Colonic mucosa (tissue), 4 donors: Measurements from ENCODE around the gene TRIM46. TPM values are rescaled to one million over a fixed set of nuclear protein-coding genes. Genes with fewer than 3 reads are reported as not detected.
A peak's percentile ranks its signal among the peaks of the same experiment; 100 is the strongest.

Experiments
- DNase-seq: peaks from one replicate; pipeline ENCODE4 v3.0.0-alpha.2; 2020
- H3K27ac ChIP-seq: fragments of 200-600 bp; one replicate; pipeline ENCODE4 v1.8.0; 2021
- H3K27me3 ChIP-seq: fragments of 200-600 bp; one replicate; pipeline ENCODE4 v1.8.0; 2021
- H3K36me3 ChIP-seq: fragments of 200-600 bp; one replicate; pipeline ENCODE4 v1.8.0; 2021
- H3K4me1 ChIP-seq: fragments of 200-600 bp; one replicate; pipeline ENCODE4 v1.8.0; 2021; ENCODE audit warnings: mild to moderate bottlenecking
- H3K4me3 ChIP-seq: fragments of 200-600 bp; one replicate; pipeline ENCODE4 v1.8.0; 2021
- H3K9ac ChIP-seq, 2 donors: one replicate each; pipeline ENCODE4 v1.7.0; 2013; ENCODE audit warnings: control low read depth in 2 of 2, low read depth in 2 of 2, low read length in 2 of 2
- H3K9me3 ChIP-seq: fragments of 200-600 bp; one replicate; pipeline ENCODE4 v1.8.0; 2021
- CTCF ChIP-seq: fragments of 200-600 bp; IDR thresholded peaks from one replicate; pipeline ENCODE4 v1.8.0; 2022; ENCODE audit warnings: antibody characterized with exemption, mild to moderate bottlenecking
- intact Hi-C: fragments of 100-400 bp; cut with DNase I; formaldehyde crosslinking; loops from one replicate; pipeline ENCODE4 v1.14.1; 2022
- total RNA-seq, 2 donors: library from RNA; stranded (reverse); fragmentation: NEBNext Ultra II Directional in 1 of 2; extraction: Animal tissue kit (Norgen Biotek cat#: 25700) in 1 of 2; gene quantifications; one replicate each; pipeline ENCODE4 v1.2.1, GENCODE V29; 2021
- donor health status: healthy.
- donor health status: DM: no; HTN: no; CAD: no.
- donor health status: DM: no; HTN: no; CAD: no.

The TRIM46 gene
- total RNA-seq, 2 donors from 2014 or later: 0.10 to 0.19 TPM

- Histone ChIP-seq H3K27ac (no peak overlapping the region), H3K4me3 (no peak overlapping the region), H3K36me3 (no peaks in the 10 kb centered on the region), H3K9ac (no peak overlapping the region), H3K27me3 (no peaks in the 10 kb centered on the region), H3K9me3 (no peaks in the 10 kb centered on the region), H3K4me1 (peaks cover 8% of the 10 kb centered on the region)
- no peak for DNase-seq
- no peak for TF ChIP-seq CTCF
- intact Hi-C loops: no loop called here
These were observed 10.1 kb downstream of the TRIM46 start for GRCh38 chr1:155183775-155184221.

GRCh38 chr1:155184351-155184811 is 10.7 kb downstream of the TRIM46 start:
- intact Hi-C loops: no loop called here
- Histone ChIP-seq H3K9ac (peak overlapping the region in 1 of 2 donors; percentile 77), H3K4me3 (no peak overlapping the region), H3K27ac (peak overlapping the region; percentile 55), H3K9me3 (no peaks in the 10 kb centered on the region), H3K27me3 (no peaks in the 10 kb centered on the region), H3K4me1 (peaks cover 8% of the 10 kb centered on the region), H3K36me3 (no peaks in the 10 kb centered on the region)
- no peak for TF ChIP-seq CTCF
- DNase-seq: no peak

- DNase-seq: peak; percentile 71
- intact Hi-C loops: no loop called here
- H3K36me3 ChIP-seq: no peaks in the 10 kb centered on the region
- H3K27me3 ChIP-seq: no peaks in the 10 kb centered on the region
- TF ChIP-seq CTCF: no peak
- H3K4me1 ChIP-seq: peaks cover 8% of the 10 kb centered on the region
- H3K9me3 ChIP-seq: no peaks in the 10 kb centered on the region
- peak overlapping the region; percentile 20 to 77 for H3K9ac ChIP-seq
- no peak overlapping the region for H3K4me3 ChIP-seq
- H3K27ac ChIP-seq: peak overlapping the region; percentile 55
These were observed 11.5 kb downstream of the TRIM46 start for GRCh38 chr1:155184835-155185782.

GRCh38 chr1:155185783-155186066 is 12.1 kb downstream of the TRIM46 start:
- Histone ChIP-seq H3K36me3 (no peaks in the 10 kb centered on the region), H3K27ac (peak overlapping the region; percentile 55), H3K27me3 (no peaks in the 10 kb centered on the region), H3K4me3 (no peak overlapping the region), H3K4me1 (peaks cover 8% of the 10 kb centered on the region), H3K9me3 (no peaks in the 10 kb centered on the region), H3K9ac (peak overlapping the region; percentile 20 to 77)
- DNase-seq: no peak
- no peak for TF ChIP-seq CTCF
- intact Hi-C loops: no loop called here

GRCh38 chr1:155186067-155186793 is 12.6 kb downstream of the TRIM46 start:
- peak overlapping the region in 1 of 2 donors; percentile 77 for H3K9ac ChIP-seq
- TF ChIP-seq CTCF: no peak
- H3K27me3 ChIP-seq: no peaks in the 10 kb centered on the region
- H3K4me1 ChIP-seq: peaks cover 8% of the 10 kb centered on the region
- no peaks in the 10 kb centered on the region for H3K36me3 ChIP-seq
- no peak for DNase-seq
- H3K9me3 ChIP-seq: no peaks in the 10 kb centered on the region
- H3K4me3 ChIP-seq: no peak overlapping the region
- intact Hi-C loops: no loop called here
- H3K27ac ChIP-seq: peak overlapping the region; percentile 55
